ENCODE results near the gene CRP. TPM values are rescaled to one million over a fixed set of nuclear protein-coding genes. Genes with fewer than 3 reads are reported as not detected.

Gene CRP
- total RNA-seq, 1 donor = not detected

DNA sequence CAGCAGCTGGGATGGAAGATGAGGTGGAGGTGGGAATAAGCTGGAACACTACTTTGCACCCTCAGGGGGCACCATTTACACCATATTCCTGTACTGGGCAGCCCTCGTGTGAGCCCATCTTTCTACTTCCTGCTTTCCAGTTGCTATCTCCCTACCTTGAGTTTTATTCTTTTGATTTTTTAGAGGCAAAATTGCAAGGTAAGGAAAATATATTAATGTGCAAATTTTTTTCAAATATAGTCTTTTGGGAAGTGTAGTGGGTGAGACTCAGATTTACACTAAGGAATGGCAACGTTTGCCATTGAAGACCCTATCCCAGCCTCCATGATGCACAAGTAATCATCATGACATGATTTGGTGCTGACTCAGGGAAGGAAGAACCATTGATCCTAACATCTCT, 35.2 kb upstream of the CRP start:
- Histone ChIP-seq H2AFZ (ENCODE audit: low read length) (no peak overlapping the region), H3K27me3 (ENCODE audit: insufficient read depth, low read length) (no peaks in the 10 kb centered on the region), H3K9me3 (ENCODE audit: low read depth, low read length) (no peaks in the 10 kb centered on the region), H3K4me1 (ENCODE audit: insufficient read depth, low read length) (no peaks in the 10 kb centered on the region), H3K4me2 (ENCODE audit: insufficient read depth, low read length) (no peak overlapping the region), H3K36me3 (ENCODE audit: insufficient read depth, low read length) (no peaks in the 10 kb centered on the region), H4K20me1 (ENCODE audit: insufficient read depth, low read length) (no peaks in the 10 kb centered on the region), H3K27ac (ENCODE audit: low read depth, low read length) (no peak overlapping the region), H3K4me3 (ENCODE audit: insufficient read depth, low read length) (no peak overlapping the region), H3K79me2 (ENCODE audit: insufficient read depth, low read length) (no peaks in the 10 kb centered on the region)
- no peak for DNase-seq (ENCODE audit: insufficient read length, low spot score, missing footprints)
- TF ChIP-seq, protein P1, sequence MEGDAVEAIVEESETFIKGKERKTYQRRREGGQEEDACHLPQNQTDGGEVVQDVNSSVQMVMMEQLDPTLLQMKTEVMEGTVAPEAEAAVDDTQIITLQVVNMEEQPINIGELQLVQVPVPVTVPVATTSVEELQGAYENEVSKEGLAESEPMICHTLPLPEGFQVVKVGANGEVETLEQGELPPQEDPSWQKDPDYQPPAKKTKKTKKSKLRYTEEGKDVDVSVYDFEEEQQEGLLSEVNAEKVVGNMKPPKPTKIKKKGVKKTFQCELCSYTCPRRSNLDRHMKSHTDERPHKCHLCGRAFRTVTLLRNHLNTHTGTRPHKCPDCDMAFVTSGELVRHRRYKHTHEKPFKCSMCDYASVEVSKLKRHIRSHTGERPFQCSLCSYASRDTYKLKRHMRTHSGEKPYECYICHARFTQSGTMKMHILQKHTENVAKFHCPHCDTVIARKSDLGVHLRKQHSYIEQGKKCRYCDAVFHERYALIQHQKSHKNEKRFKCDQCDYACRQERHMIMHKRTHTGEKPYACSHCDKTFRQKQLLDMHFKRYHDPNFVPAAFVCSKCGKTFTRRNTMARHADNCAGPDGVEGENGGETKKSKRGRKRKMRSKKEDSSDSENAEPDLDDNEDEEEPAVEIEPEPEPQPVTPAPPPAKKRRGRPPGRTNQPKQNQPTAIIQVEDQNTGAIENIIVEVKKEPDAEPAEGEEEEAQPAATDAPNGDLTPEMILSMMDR (IDR thresholded peaks at IDR 0.05; ENCODE audit: extremely low read depth, low read depth, low read length) = no peak

DNA sequence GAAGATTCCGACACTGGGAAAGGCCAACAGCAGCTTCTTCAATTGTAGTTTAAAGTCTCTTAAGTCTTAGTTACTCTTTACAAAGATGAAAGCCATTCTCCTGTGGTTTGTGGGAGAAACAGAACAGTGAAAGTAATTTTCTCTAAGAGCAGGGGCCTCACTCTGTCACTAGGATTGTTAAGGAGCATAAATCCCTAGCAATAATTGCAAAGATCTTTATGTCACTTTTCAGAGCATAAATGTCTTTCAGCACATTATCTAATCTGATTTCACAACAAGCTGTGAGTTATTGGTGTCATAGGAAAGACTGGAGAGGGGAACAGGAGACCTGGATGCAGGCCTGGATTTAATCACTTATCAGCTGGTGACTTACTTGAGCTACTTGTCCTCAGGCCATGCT, 34.0 kb upstream of the CRP start:
- Histone ChIP-seq H3K4me1 (ENCODE audit: insufficient read depth, low read length) (no peaks in the 10 kb centered on the region), H3K27me3 (ENCODE audit: insufficient read depth, low read length) (no peaks in the 10 kb centered on the region), H3K79me2 (ENCODE audit: insufficient read depth, low read length) (no peaks in the 10 kb centered on the region), H3K4me3 (ENCODE audit: insufficient read depth, low read length) (no peak overlapping the region), H3K4me2 (ENCODE audit: insufficient read depth, low read length) (no peak overlapping the region), H3K36me3 (ENCODE audit: insufficient read depth, low read length) (no peaks in the 10 kb centered on the region), H3K9me3 (ENCODE audit: low read depth, low read length) (no peaks in the 10 kb centered on the region), H4K20me1 (ENCODE audit: insufficient read depth, low read length) (no peaks in the 10 kb centered on the region), H2AFZ (ENCODE audit: low read length) (no peak overlapping the region), H3K27ac (ENCODE audit: low read depth, low read length) (no peak overlapping the region)
- TF ChIP-seq, protein P1 (IDR thresholded peaks at IDR 0.05; ENCODE audit: extremely low read depth, low read depth, low read length) = no peak
- no peak for DNase-seq (ENCODE audit: insufficient read length, low spot score, missing footprints)

DNA sequence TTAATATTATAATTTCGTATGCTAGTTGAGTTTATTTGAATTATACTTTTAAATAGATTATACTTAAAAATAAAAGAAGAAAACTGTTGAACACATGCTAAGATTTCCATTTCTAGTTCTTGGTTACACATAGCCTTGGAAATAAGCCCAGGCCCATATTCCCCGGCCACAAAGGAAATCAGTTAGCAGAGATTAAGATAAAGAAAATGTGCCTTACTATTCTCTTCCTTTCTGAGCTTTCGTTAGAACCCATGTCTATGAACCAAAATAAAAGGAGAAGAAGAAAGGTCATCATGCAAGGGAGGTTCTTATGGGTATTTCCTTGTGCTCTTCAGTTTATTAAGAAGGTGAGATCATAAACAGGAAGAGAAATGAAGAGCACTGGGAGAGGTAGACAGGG, 32.3 kb upstream of the CRP start:
- Histone ChIP-seq H3K27ac (ENCODE audit: low read depth, low read length) (no peak overlapping the region), H3K4me2 (ENCODE audit: insufficient read depth, low read length) (no peak overlapping the region), H3K9me3 (ENCODE audit: low read depth, low read length) (no peaks in the 10 kb centered on the region), H3K79me2 (ENCODE audit: insufficient read depth, low read length) (no peaks in the 10 kb centered on the region), H3K36me3 (ENCODE audit: insufficient read depth, low read length) (no peaks in the 10 kb centered on the region), H3K4me3 (ENCODE audit: insufficient read depth, low read length) (no peak overlapping the region), H2AFZ (ENCODE audit: low read length) (no peak overlapping the region), H3K4me1 (ENCODE audit: insufficient read depth, low read length) (no peaks in the 10 kb centered on the region), H4K20me1 (ENCODE audit: insufficient read depth, low read length) (no peaks in the 10 kb centered on the region), H3K27me3 (ENCODE audit: insufficient read depth, low read length) (no peaks in the 10 kb centered on the region)
- DNase-seq (ENCODE audit: insufficient read length, low spot score, missing footprints) = no peak
- TF ChIP-seq, protein P1 (IDR thresholded peaks at IDR 0.05; ENCODE audit: extremely low read depth, low read depth, low read length) = no peak

DNA sequence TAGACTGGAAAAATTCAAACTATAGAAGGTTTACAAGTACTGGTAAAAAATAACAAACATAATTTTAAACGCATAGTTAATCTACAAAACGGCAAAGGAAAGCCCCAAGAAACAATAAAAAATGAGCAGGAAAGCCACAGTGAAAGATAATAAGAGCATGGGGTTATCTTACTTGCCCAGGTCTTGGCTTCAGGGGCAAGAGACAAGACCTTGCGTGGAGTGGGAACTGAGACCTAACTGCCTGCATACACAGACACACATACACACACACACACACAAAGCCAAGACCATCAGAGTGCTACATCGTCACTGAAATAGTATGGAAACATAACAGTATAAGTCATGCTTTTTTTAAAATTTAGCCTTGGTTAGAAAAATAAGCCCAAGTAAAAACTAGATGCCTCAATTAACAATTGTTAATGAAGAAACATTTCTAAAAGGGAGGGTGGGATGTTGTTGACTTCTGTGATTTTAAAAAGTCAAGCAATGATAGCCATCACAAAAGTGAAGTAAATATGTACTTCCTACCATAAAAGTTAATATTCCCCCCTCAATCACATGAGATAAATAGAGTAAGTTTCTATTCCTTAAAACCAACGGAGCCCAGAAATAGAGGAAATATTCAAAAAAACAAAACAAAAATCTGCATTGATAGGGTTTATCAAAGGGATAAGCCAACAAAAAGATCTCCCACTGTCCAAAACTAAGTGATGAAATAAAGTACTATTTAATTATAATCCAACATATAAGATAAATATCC, 29.4 kb upstream of the CRP start:
- no peak overlapping the region for H3K27ac ChIP-seq (ENCODE audit: low read depth, low read length)
- TF ChIP-seq, protein P1 (IDR thresholded peaks at IDR 0.05; ENCODE audit: extremely low read depth, low read depth, low read length) = no peak
- no peaks in the 10 kb centered on the region for H3K27me3 ChIP-seq (ENCODE audit: insufficient read depth, low read length)
- H3K4me2 ChIP-seq (ENCODE audit: insufficient read depth, low read length) = no peak overlapping the region
- no peak for DNase-seq (ENCODE audit: insufficient read length, low spot score, missing footprints)
- H2AFZ ChIP-seq (ENCODE audit: low read length) = no peak overlapping the region
- no peaks in the 10 kb centered on the region for H3K79me2 ChIP-seq (ENCODE audit: insufficient read depth, low read length)
- no peaks in the 10 kb centered on the region for H3K36me3 ChIP-seq (ENCODE audit: insufficient read depth, low read length)
- no peaks in the 10 kb centered on the region for H4K20me1 ChIP-seq (ENCODE audit: insufficient read depth, low read length)
- no peaks in the 10 kb centered on the region for H3K4me1 ChIP-seq (ENCODE audit: insufficient read depth, low read length)
- H3K4me3 ChIP-seq (ENCODE audit: insufficient read depth, low read length) = no peak overlapping the region
- H3K9me3 ChIP-seq (ENCODE audit: low read depth, low read length) = no peaks in the 10 kb centered on the region
